Measurements from ENCODE around the gene ZEB1.

ZEB1 gene

GRCh38 chr10:31464552-31464951 lies 145.5 kb downstream of the ZEB1 start:
- H3K4me3 ChIP-seq (ENCODE audit: low read depth, low read length): no peak overlapping the region
- no peak for DNase-seq (ENCODE audit: low read depth)
- TF ChIP-seq, protein P1, sequence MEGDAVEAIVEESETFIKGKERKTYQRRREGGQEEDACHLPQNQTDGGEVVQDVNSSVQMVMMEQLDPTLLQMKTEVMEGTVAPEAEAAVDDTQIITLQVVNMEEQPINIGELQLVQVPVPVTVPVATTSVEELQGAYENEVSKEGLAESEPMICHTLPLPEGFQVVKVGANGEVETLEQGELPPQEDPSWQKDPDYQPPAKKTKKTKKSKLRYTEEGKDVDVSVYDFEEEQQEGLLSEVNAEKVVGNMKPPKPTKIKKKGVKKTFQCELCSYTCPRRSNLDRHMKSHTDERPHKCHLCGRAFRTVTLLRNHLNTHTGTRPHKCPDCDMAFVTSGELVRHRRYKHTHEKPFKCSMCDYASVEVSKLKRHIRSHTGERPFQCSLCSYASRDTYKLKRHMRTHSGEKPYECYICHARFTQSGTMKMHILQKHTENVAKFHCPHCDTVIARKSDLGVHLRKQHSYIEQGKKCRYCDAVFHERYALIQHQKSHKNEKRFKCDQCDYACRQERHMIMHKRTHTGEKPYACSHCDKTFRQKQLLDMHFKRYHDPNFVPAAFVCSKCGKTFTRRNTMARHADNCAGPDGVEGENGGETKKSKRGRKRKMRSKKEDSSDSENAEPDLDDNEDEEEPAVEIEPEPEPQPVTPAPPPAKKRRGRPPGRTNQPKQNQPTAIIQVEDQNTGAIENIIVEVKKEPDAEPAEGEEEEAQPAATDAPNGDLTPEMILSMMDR (IDR thresholded peaks at IDR 0.05; ENCODE audit: low read depth, low read length, missing control alignments): no peak

DNA sequence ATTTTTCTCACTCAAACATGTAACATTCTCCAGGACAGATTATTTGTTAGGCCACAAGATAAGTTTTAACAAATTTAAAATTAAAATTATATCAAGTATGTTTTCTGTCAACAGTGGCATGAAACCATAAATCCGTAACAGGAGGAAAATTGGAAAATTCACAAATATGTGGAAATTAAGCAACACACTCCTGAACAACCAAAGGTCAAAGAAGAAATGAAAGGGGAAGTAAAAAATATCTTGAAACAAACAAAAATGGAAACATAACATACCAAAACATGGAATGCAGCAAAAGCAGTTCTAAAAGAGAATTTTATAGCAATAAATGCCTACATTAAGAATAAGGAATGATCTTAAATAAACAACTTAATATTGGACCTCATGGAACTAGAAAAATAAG lies 147.3 kb downstream of the ZEB1 start:
- TF ChIP-seq, protein P1 (IDR thresholded peaks at IDR 0.05; ENCODE audit: low read depth, low read length, missing control alignments): no peak
- no peak for DNase-seq (ENCODE audit: low read depth)
- H3K4me3 ChIP-seq (ENCODE audit: low read depth, low read length): no peak overlapping the region

GRCh38 chr10:31467791-31468535 lies 148.9 kb downstream of the ZEB1 start:
- H3K4me3 ChIP-seq (ENCODE audit: low read depth, low read length): no peak overlapping the region
- TF ChIP-seq, protein P1 (IDR thresholded peaks at IDR 0.05; ENCODE audit: low read depth, low read length, missing control alignments): peak; percentile 59
- peak; percentile 3 for DNase-seq (ENCODE audit: low read depth)

GRCh38 chr10:31468536-31468859 lies 149.5 kb downstream of the ZEB1 start:
- H3K4me3 ChIP-seq (ENCODE audit: low read depth, low read length): no peak overlapping the region
- DNase-seq (ENCODE audit: low read depth): no peak
- TF ChIP-seq, protein P1 (IDR thresholded peaks at IDR 0.05; ENCODE audit: low read depth, low read length, missing control alignments): no peak

DNA sequence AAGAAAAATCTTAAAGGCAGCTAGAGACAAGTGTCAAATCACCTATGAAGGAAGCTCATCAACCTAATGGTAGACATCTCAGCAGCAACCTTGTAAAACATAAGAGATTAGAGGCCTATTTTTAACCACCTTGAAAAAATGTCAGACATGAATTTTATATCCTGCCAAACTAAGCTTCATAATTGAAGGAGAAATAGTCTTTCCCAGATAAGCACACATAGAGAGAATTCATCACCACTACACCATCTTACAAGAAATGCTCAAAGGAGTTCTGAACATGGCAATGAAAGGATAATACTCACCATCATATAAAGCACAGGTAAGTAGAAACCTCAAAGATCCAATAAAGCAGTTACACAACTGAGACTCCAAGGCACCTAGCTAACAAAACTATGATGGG lies 156.5 kb downstream of the ZEB1 start:
- no peak for DNase-seq (ENCODE audit: low read depth)
- TF ChIP-seq, protein P1 (IDR thresholded peaks at IDR 0.05; ENCODE audit: low read depth, low read length, missing control alignments): no peak

GRCh38 chr10:31476088-31476487 lies 157.1 kb downstream of the ZEB1 start:
- DNase-seq (ENCODE audit: low read depth): no peak
- TF ChIP-seq, protein P1 (IDR thresholded peaks at IDR 0.05; ENCODE audit: low read depth, low read length, missing control alignments): no peak
- no peak overlapping the region for H3K4me3 ChIP-seq (ENCODE audit: low read depth, low read length)

More for the DNA sequence above, 156.5 kb downstream of the ZEB1 start:
- H3K4me3 ChIP-seq (ENCODE audit: low read depth, low read length): no peak overlapping the region

DNA sequence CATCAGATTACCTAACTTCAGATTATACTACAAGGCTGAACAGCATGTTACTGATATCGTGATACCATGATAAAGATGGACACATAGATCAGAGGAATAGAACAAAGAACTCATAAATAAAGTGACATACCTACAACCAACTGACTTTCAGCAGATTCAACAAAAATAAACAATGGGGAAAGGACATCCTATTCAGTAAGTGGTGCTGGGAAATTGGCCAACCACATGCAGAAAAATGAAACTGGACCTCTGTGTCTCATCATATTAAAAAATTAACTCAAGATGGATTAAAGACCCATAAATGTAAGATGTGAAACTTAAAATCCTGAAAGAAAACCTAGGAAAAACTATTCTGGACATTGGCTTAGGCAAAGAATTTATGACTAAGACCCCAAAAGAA lies 158.6 kb downstream of the ZEB1 start:
- H3K4me3 ChIP-seq (ENCODE audit: low read depth, low read length): no peak overlapping the region
- TF ChIP-seq, protein P1 (IDR thresholded peaks at IDR 0.05; ENCODE audit: low read depth, low read length, missing control alignments): no peak
- no peak for DNase-seq (ENCODE audit: low read depth)
